Pancreas (tissue), 10 donors: ENCODE measurements around the gene SPECC1L. TPM values are rescaled to one million over a fixed set of nuclear protein-coding genes. Genes with fewer than 3 reads are reported as not detected.

Source experiments
- ATAC-seq, 4 donors: fragments of 200-7000 bp; cut with Tn5 transposase; one replicate each; pipeline versions ENCODE4 v1.8.0 to v1.9.1; 2020; ENCODE audit warnings: mild to moderate bottlenecking in 4 of 4, moderate library complexity in 4 of 4
- DNase-seq, 6 donors: peaks; one replicate each; pipeline ENCODE4 v3.0.0-alpha.2; 2020
- FAIRE-seq: peaks from 2 replicates; lab custom pipeline; 2012; peaks lifted over from hg19 to GRCh38; lab: Jason Lieb, UNC
- H3K27ac ChIP-seq, 4 donors: fragments of 200-600 bp; sonication (generic); 1 replicate in 3 of 4; 2 replicates in 1 of 4; pipeline versions ENCODE4 v1.5.0 to v1.8.0; 2020
- H3K27me3 ChIP-seq, 4 donors: fragments of 200-600 bp; one replicate each; pipeline ENCODE4 v1.8.0; 2021
- H3K36me3 ChIP-seq, 3 donors: fragments of 200-600 bp; sonication (generic) in 1 of 3; one replicate each; pipeline versions ENCODE4 v1.5.0 to v1.8.0; 2020 to 2021
- H3K4me1 ChIP-seq, 3 donors: fragments of 200-600 bp; one replicate each; pipeline ENCODE4 v1.8.0; 2021
- H3K4me3 ChIP-seq, 4 donors: fragments of 200-600 bp; sonication (generic) in 2 of 4; one replicate each; pipeline versions ENCODE4 v1.5.0 to v1.8.0; 2020 to 2021
- H3K9me3 ChIP-seq, 4 donors: fragments of 200-600 bp; one replicate each; pipeline ENCODE4 v1.8.0; 2021
- CTCF ChIP-seq, 4 donors: fragments of 200-600 bp; sonication (generic) in 3 of 4; IDR thresholded peaks; one replicate each; pipeline versions ENCODE4 v1.5.0 to v1.8.0; 2021; ENCODE audit warnings: antibody characterized with exemption in 4 of 4
- WGBS, 2 donors: extraction: QIAGEN DNeasy Blood & Tissue Kit; methylation state at CpG; one replicate each; pipeline ENCODE4 v1.1.7; 2013; 5-methylcytosine and 5-hydroxymethylcytosine counted together
- intact Hi-C, 3 donors: fragments of 100-400 bp; cut with DNase I; formaldehyde crosslinking; loops; one replicate each; pipeline versions ENCODE4 v1.11.1 to v1.14.2; 2022
- polyA plus RNA-seq, 2 donors: library from polyadenylated mRNA; stranded (reverse); fragments of 200-250 nt; gene quantifications; one replicate each; pipeline ENCODE4 v1.2.3, GENCODE V29; 2013
- total RNA-seq, 6 donors: library from RNA; stranded (reverse); fragmentation: NEBNext Ultra II Directional in 4 of 6; extraction: Animal tissue kit (Norgen Biotek cat#: 25700) in 4 of 6; gene quantifications; one replicate each; pipeline versions ENCODE4 v1.2.1 to v1.2.4, GENCODE V29; 2021 to 2023
- donor health status: healthy with polysubstance abuse.
- donor health status: DM: no; HTN: no; CAD: no; lungs with moderate emphysema.
- donor health status: DM: no; HTN: no; CAD: no.
- donor health status: control.
- donor health status: control.
- donor health status: Bipolar disorder and iron deficiency.
- donor health status: DM: yes; HTN: yes; CAD: no.
- donor health status: DM: no; HTN: no; CAD: no.
- donor health status: DM: no; HTN: no; CAD: no.
- donor health status: DM: yes; HTN: yes; CAD: no.

SPECC1L gene
- total and polyA plus RNA-seq, 8 donors, result 8.6 to 36.3 (median 26.5) TPM

GRCh38 chr22:24366701-24367100, 96.1 kb downstream of the SPECC1L start:
- Histone ChIP-seq H3K4me1 (no peaks in the 10 kb centered on the region), H3K27me3 (no peaks in the 10 kb centered on the region), H3K4me3 (no peak overlapping the region), H3K9me3 (no peaks in the 10 kb centered on the region), H3K27ac (no peak overlapping the region), H3K36me3 (peaks cover 0 to 63% (median 18%) of the 10 kb centered on the region in 3 donors)
- intact Hi-C loops, result no loop called here
- no peak for TF ChIP-seq CTCF (IDR thresholded peaks at IDR 0.05)
- no peak for DNase-seq
- no peak for FAIRE-seq
- 78 to 81% methylated on average over 8 of the region's 8 CpGs for WGBS, 2 donors
- no peak for ATAC-seq

- Histone ChIP-seq H3K4me3 (no peak overlapping the region), H3K27ac (no peak overlapping the region), H3K9me3 (no peaks in the 10 kb centered on the region), H3K36me3 (peaks cover 0 to 66% (median 20%) of the 10 kb centered on the region in 3 donors), H3K4me1 (no peaks in the 10 kb centered on the region), H3K27me3 (no peaks in the 10 kb centered on the region)
- no peak for DNase-seq
- no peak for TF ChIP-seq CTCF (IDR thresholded peaks at IDR 0.05)
- FAIRE-seq, result no peak
- intact Hi-C loops, result no loop called here
- ATAC-seq, result no peak
- WGBS, 2 donors, result 77 to 85% methylated on average over 3 of the region's 3 CpGs
These were observed 97.2 kb downstream of the SPECC1L start for GRCh38 chr22:24367841-24368240.

- Histone ChIP-seq H3K27me3 (no peaks in the 10 kb centered on the region), H3K27ac (no peak overlapping the region), H3K9me3 (no peaks in the 10 kb centered on the region), H3K4me1 (no peaks in the 10 kb centered on the region), H3K4me3 (no peak overlapping the region), H3K36me3 (peaks cover 3 to 54% (median 20%) of the 10 kb centered on the region in 3 donors)
- DNase-seq (no peak), FAIRE-seq (no peak), ATAC-seq (no peak)
- intact Hi-C loops, result no loop called here
- 90 to 91% methylated on average over 2 of the region's 2 CpGs for WGBS, 2 donors
- no peak for TF ChIP-seq CTCF (IDR thresholded peaks at IDR 0.05)
These were observed 99.8 kb downstream of the SPECC1L start for GRCh38 chr22:24370401-24370800.

GRCh38 chr22:24376002-24376401, 105.4 kb downstream of the SPECC1L start:
- WGBS, 2 donors, result 98 to 100% methylated on average over 2 of the region's 2 CpGs
- Histone ChIP-seq H3K27me3 (no peaks in the 10 kb centered on the region), H3K4me3 (no peak overlapping the region), H3K27ac (no peak overlapping the region), H3K4me1 (no peaks in the 10 kb centered on the region), H3K9me3 (no peaks in the 10 kb centered on the region), H3K36me3 (peaks cover 4 to 29% (median 13%) of the 10 kb centered on the region in 3 donors)
- ATAC-seq (no peak), DNase-seq (no peak), FAIRE-seq (no peak)
- intact Hi-C loops, result no loop called here
- TF ChIP-seq CTCF (IDR thresholded peaks at IDR 0.05), result no peak

- WGBS, 2 donors, result 94 to 96% methylated on average over 3 of the region's 3 CpGs
- DNase-seq (no peak), FAIRE-seq (no peak), ATAC-seq (no peak)
- no peaks in the 10 kb centered on the region for H3K27me3 ChIP-seq
- intact Hi-C loops, result no loop called here
- no peak for TF ChIP-seq CTCF (IDR thresholded peaks at IDR 0.05)
- peaks cover 4 to 25% (median 7%) of the 10 kb centered on the region in 3 donors for H3K36me3 ChIP-seq
- no peaks in the 10 kb centered on the region for H3K9me3 ChIP-seq
- H3K4me1 ChIP-seq, result no peaks in the 10 kb centered on the region
- H3K27ac ChIP-seq, result no peak overlapping the region
- H3K4me3 ChIP-seq, result no peak overlapping the region
These were observed 106.0 kb downstream of the SPECC1L start for GRCh38 chr22:24376586-24376985.
